CD14-positive monocyte (primary cell): ENCODE measurements around the gene GRK5. TPM values are rescaled to one million over a fixed set of nuclear protein-coding genes. Genes with fewer than 3 reads are reported as not detected.

Experiments
- DNase-seq, 3 donors: peaks; one replicate each; pipeline ENCODE4 v3.0.0-alpha.2; 2011 to 2022
- H2AFZ ChIP-seq: 2 replicates; pipeline ENCODE4 v1.6.0; 2012; ENCODE audit warnings: mild to moderate bottlenecking, low read depth, low read length, inconsistent platforms; ENCODE audit not compliant: insufficient read depth, poor library complexity, severe bottlenecking
- H3K27ac ChIP-seq, 2 donors: 1 replicate in 1 of 2; 2 replicates in 1 of 2; pipeline ENCODE4 v1.5.1; 2012 to 2013; ENCODE audit warnings: low read length in 2 of 2, control low read depth in 1 of 2, inconsistent platforms in 1 of 2, low read depth in 1 of 2, mild to moderate bottlenecking in 1 of 2
- H3K27me3 ChIP-seq, 2 donors: one replicate each; pipeline versions ENCODE4 v1.6.0 to v1.6.1; 2011 to 2013; ENCODE audit warnings: low read length in 2 of 2; ENCODE audit not compliant: control insufficient read depth in 2 of 2, insufficient read depth in 2 of 2
- H3K36me3 ChIP-seq, 2 donors: replicated peaks in 1 of 2; 1 replicate in 1 of 2; 2 replicates in 1 of 2; pipeline versions ENCODE4 v1.5.1 to v1.6.1; 2012 to 2013; ENCODE audit warnings: low read length in 2 of 2, control low read depth in 1 of 2, inconsistent platforms in 1 of 2, mild to moderate bottlenecking in 1 of 2; ENCODE audit not compliant: insufficient read depth in 2 of 2, control insufficient read depth in 1 of 2
- H3K4me1 ChIP-seq, 2 donors: 1 replicate in 1 of 2; 2 replicates in 1 of 2; pipeline versions ENCODE4 v1.5.1 to v1.6.1; 2012 to 2013; ENCODE audit warnings: low read length in 2 of 2, control low read depth in 1 of 2, inconsistent platforms in 1 of 2, mild to moderate bottlenecking in 1 of 2, moderate library complexity in 1 of 2; ENCODE audit not compliant: insufficient read depth in 2 of 2, control insufficient read depth in 1 of 2
- H3K4me2 ChIP-seq: replicated peaks from 2 replicates; pipeline ENCODE3; 2012; ENCODE audit warnings: low read length, moderate library complexity, mild to moderate bottlenecking; ENCODE audit not compliant: poor library complexity, severe bottlenecking; ENCODE audit errors: extremely low read depth
- H3K4me3 ChIP-seq, 3 experiments: fragments of 200-600 bp in 1 of 3; sonication (generic) in 1 of 3; replicated peaks in 1 of 3; 1 replicate in 2 of 3; 2 replicates in 1 of 3; pipeline ENCODE4 v1.5.1; 2011 to 2013; ENCODE audit warnings: low read length in 3 of 3, mild to moderate bottlenecking in 3 of 3, control low read depth in 2 of 3, low read depth in 2 of 3, inconsistent platforms in 1 of 3, moderate library complexity in 1 of 3
- H3K79me2 ChIP-seq: 2 replicates; pipeline ENCODE4 v1.6.0; 2012; ENCODE audit warnings: mild to moderate bottlenecking, control low read depth, inconsistent platforms, low read length, moderate library complexity; ENCODE audit not compliant: insufficient read depth
- H3K9ac ChIP-seq: 2 replicates; pipeline ENCODE4 v1.6.0; 2017; ENCODE audit warnings: low read length, mild to moderate bottlenecking; ENCODE audit not compliant: insufficient read depth, poor library complexity, severe bottlenecking
- H3K9me3 ChIP-seq, 2 donors: replicated peaks in 1 of 2; 1 replicate in 1 of 2; 2 replicates in 1 of 2; pipeline versions ENCODE4 v1.5.1 to v1.6.1; 2012 to 2013; ENCODE audit warnings: low read length in 2 of 2, control low read depth in 1 of 2; ENCODE audit not compliant: control insufficient read depth in 1 of 2, insufficient read depth in 1 of 2
- H4K20me1 ChIP-seq: 2 replicates; pipeline ENCODE4 v1.6.0; 2012; ENCODE audit warnings: mild to moderate bottlenecking, low read length, control low read depth, moderate library complexity; ENCODE audit not compliant: insufficient read depth
- H3K27ac Mint-ChIP-seq, 7 donors: one replicate each; pipeline ENCODE4 v1.8.0; 2020; ENCODE audit warnings: mild to moderate bottlenecking in 7 of 7, mixed read lengths in 7 of 7, moderate library complexity in 6 of 7, inconsistent platforms in 2 of 7
- H3K27me3 Mint-ChIP-seq, 3 donors: one replicate each; pipeline ENCODE4 v1.8.0; 2021 to 2022; ENCODE audit warnings: low read depth in 3 of 3, mild to moderate bottlenecking in 3 of 3, mixed read lengths in 3 of 3, moderate library complexity in 3 of 3, inconsistent platforms in 1 of 3
- H3K36me3 Mint-ChIP-seq, 2 donors: one replicate each; pipeline ENCODE4 v1.8.0; 2020; ENCODE audit warnings: mixed read lengths in 2 of 2, inconsistent platforms in 1 of 2, mild to moderate bottlenecking in 1 of 2
- H3K4me1 Mint-ChIP-seq: one replicate; pipeline ENCODE4 v1.8.0; 2020; ENCODE audit warnings: mild to moderate bottlenecking, mixed read lengths
- H3K4me3 Mint-ChIP-seq, 2 donors: one replicate each; pipeline ENCODE4 v1.8.0; 2020; ENCODE audit warnings: mild to moderate bottlenecking in 2 of 2, mixed read lengths in 2 of 2, moderate library complexity in 1 of 2
- H3K9me3 Mint-ChIP-seq, 7 donors: one replicate each; pipeline ENCODE4 v1.8.0; 2020 to 2022; ENCODE audit warnings: mixed read lengths in 7 of 7, mild to moderate bottlenecking in 6 of 7, moderate library complexity in 6 of 7, inconsistent platforms in 2 of 7
- WGBS: methylation state at CpG from one replicate; pipeline ENCODE4 v1.1.5; 2013; ENCODE audit warnings: missing lambda C conversion rate; ENCODE audit not compliant: insufficient coverage; 5-methylcytosine and 5-hydroxymethylcytosine counted together
- intact Hi-C, 2 donors: fragments of 100-400 bp; cut with micrococcal nuclease; formaldehyde crosslinking; loops; one replicate each; pipeline versions ENCODE4 v1.15.0 to v1.15.1; 2023
- polyA plus RNA-seq, 3 donors: library from polyadenylated mRNA; depleted of rRNA in 1 of 3; unstranded in 2 of 3; stranded (reverse) in 1 of 3; fragments of 300-500 nt in 2 of 3; fragments of >200 nt in 1 of 3; fragmentation: Illumina TruSeq in 2 of 3; gene quantifications; 1 replicate in 2 of 3; 2 replicates in 1 of 3; pipeline ENCODE4 v1.2.3, GENCODE V29; 2012 to 2021
- TF ChIP-seq, protein P1 (sequence below): fragments of 200-600 bp; IDR thresholded peaks from one replicate; pipeline ENCODE4 v1.8.0; 2022; ENCODE audit warnings: antibody characterized with exemption, mild to moderate bottlenecking

GRK5 gene
- polyA plus RNA-seq, 3 donors = 1.2 to 6.5 (median 2.8) TPM

DNA sequence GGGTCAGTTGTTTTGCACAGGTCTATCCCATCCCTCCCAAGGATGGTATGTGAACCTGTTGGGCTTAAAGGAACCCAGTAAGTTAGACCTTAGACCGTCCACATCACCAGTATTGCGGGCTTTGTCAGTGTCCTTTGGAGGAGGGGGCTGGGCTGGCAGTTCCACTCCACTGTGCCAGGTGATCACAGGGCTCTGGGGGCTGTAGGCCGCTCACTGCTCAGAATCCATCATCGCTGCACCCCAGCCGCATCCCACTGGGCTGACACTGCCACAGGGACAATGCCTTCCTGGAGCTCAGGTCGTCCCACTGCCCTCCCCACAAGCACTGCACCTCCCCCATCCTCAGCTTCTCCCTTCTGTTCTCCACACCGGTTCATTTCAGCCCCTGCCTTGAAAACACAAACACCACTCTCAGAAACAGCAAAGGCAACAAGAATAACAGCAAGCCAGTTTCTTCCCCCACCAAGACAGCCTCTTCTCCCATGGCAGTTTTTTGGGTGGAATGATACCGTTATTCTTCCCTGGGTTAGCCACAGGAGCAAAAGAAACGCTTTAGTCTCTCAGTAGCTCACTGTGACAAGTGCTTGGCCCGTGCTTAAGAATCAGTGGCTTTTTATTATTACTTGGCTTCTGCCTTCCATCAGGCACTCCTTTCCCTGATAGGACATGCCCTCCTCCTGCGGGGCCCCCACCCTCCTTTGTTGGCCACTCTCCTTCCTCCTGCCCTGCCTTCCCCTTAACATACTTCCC is 111.2 kb downstream of the GRK5 start:
- Mint-ChIP-seq H3K4me3 (peak overlapping the region in 1 of 2 donors; percentile 4), H3K9me3 (peaks cover 0 to 6% (median 0%) of the 10 kb centered on the region in 7 donors), H3K4me1 (peaks cover 36% of the 10 kb centered on the region), H3K27me3 (peaks cover 10 to 24% (median 13%) of the 10 kb centered on the region in 3 donors), H3K27ac (peak overlapping the region in 3 of 7 donors; percentile 2 to 32 (median 16)), H3K36me3 (peaks cover 3% of the 10 kb centered on the region in 2 donors)
- Histone ChIP-seq H3K9ac (no peak overlapping the region), H3K9me3 (no peaks in the 10 kb centered on the region), H3K4me2 (no peak overlapping the region), H3K79me2 (no peaks in the 10 kb centered on the region), H2AFZ (no peak overlapping the region), H3K4me3 (no peak overlapping the region), H3K27ac (no peak overlapping the region), H3K27me3 (no peaks in the 10 kb centered on the region), H4K20me1 (peaks cover 66% of the 10 kb centered on the region), H3K4me1 (peaks cover 5 to 25% of the 10 kb centered on the region in 2 donors), H3K36me3 (no peaks in the 10 kb centered on the region)
- TF ChIP-seq, protein P1, sequence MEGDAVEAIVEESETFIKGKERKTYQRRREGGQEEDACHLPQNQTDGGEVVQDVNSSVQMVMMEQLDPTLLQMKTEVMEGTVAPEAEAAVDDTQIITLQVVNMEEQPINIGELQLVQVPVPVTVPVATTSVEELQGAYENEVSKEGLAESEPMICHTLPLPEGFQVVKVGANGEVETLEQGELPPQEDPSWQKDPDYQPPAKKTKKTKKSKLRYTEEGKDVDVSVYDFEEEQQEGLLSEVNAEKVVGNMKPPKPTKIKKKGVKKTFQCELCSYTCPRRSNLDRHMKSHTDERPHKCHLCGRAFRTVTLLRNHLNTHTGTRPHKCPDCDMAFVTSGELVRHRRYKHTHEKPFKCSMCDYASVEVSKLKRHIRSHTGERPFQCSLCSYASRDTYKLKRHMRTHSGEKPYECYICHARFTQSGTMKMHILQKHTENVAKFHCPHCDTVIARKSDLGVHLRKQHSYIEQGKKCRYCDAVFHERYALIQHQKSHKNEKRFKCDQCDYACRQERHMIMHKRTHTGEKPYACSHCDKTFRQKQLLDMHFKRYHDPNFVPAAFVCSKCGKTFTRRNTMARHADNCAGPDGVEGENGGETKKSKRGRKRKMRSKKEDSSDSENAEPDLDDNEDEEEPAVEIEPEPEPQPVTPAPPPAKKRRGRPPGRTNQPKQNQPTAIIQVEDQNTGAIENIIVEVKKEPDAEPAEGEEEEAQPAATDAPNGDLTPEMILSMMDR = no peak
- DNase-seq = no peak
- intact Hi-C loops = no loop called here
- 67% methylated on average over 8 of the region's 11 CpGs for WGBS

DNA sequence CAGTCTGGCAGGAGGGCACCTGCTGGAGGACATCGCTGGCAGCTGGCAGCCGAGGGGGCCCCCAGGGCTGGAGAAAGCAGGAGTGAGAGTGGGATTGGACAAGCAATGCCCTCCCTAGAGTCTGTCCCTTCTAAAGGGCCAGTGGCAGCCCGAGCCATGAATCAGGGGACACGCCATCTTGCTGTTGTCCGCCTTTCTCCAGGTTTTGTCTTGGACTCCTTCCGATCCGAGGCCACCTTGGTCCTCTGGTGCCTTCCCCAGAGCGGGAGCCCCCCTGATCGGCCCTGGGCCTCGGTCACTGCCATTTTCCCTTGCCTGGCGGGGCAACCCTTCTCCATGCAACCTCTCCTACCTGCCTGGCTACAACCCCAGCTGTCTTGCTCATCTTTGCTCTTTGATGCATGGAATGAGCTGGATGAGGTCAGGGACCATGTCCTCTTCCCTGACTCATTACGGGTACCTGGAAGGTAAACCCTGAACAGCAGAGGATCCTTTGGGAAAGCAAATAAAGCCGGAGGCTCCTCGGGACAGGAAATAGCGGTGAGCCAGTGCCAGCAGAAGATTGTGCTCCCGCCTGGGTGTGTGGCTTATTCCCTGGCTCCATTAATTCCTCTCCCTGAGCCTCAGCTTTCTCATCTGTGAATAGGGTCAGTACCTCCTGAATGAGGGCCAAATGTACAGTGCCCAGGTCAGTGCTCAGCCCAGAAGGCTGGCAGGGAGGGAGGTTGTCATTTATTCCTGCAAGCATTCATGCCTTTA is 112.0 kb downstream of the GRK5 start:
- Mint-ChIP-seq H3K9me3 (peaks cover 0 to 6% (median 0%) of the 10 kb centered on the region in 7 donors), H3K27ac (peak overlapping the region in 2 of 7 donors; percentile 2 to 41)

More for the DNA sequence above, 112.0 kb downstream of the GRK5 start:
- peaks cover 10 to 19% (median 13%) of the 10 kb centered on the region in 3 donors for H3K27me3 Mint-ChIP-seq
- intact Hi-C loops = no loop called here
- Histone ChIP-seq H3K4me1 (peaks cover 5 to 25% of the 10 kb centered on the region in 2 donors), H3K9ac (no peak overlapping the region), H3K79me2 (no peaks in the 10 kb centered on the region), H3K36me3 (no peaks in the 10 kb centered on the region), H3K4me2 (no peak overlapping the region), H4K20me1 (peaks cover 63% of the 10 kb centered on the region), H3K4me3 (no peak overlapping the region), H3K27ac (no peak overlapping the region), H3K9me3 (no peaks in the 10 kb centered on the region), H2AFZ (no peak overlapping the region), H3K27me3 (no peaks in the 10 kb centered on the region)
- H3K4me3 Mint-ChIP-seq = no peak overlapping the region
- peaks cover 36% of the 10 kb centered on the region for H3K4me1 Mint-ChIP-seq
- peaks cover 3% of the 10 kb centered on the region in 2 donors for H3K36me3 Mint-ChIP-seq
- 80% methylated on average over 14 of the region's 16 CpGs for WGBS
- TF ChIP-seq, protein P1 = no peak
- DNase-seq = no peak
